ENCODE data around the gene ADGRG3. TPM values are rescaled to one million over a fixed set of nuclear protein-coding genes. Genes with fewer than 3 reads are reported as not detected.

Gene ADGRG3
- total and polyA plus RNA-seq, 9 of the 15 experiments (the other 6 are each of a cell fraction or from before 2014, with no cell fraction given) = 0.09 to 0.52 (median 0.14) TPM; not detected in 3

DNA sequence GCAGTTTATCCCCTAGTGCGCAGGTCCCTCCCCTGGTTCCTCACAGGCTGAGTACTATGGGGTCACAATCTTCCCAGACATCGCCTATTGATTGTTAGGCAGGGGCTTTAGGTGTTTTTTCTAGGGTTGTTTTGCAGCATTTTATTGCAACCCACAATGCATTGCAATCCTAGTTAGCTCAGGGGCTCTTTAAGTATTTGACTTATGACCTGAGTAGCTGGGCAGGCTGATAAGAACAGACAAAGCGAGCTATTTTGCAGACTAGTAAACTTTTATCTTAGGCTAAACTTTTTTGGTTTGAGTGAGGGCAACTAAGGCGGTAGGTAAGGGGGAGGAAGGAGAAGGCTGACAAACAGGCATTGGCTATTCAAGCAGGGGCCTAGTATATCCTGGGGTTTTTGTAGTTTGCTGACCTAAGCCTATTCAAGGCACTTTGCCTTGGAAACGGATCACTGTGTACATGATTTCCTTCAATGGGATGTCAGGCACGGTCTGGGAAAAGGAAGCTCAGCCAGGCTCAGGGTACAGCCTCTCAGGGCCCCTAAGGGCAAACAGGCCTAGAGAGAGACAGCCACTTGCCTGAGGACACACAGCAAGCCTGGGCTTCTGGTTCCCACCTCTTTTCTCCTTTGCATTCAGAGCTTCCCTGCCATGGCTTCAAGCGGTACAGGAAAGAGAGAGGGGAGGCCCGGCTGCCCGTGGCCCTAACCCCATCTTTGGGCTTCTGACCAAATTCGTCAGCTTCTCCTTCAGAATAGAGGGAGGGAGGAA is 32.9 kb downstream of the ADGRG3 start (continued):
- TF ChIP-seq, protein P1, sequence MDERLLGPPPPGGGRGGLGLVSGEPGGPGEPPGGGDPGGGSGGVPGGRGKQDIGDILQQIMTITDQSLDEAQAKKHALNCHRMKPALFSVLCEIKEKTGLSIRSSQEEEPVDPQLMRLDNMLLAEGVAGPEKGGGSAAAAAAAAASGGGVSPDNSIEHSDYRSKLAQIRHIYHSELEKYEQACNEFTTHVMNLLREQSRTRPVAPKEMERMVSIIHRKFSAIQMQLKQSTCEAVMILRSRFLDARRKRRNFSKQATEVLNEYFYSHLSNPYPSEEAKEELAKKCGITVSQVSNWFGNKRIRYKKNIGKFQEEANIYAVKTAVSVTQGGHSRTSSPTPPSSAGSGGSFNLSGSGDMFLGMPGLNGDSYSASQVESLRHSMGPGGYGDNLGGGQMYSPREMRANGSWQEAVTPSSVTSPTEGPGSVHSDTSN (CRISPR knock-in tag; IDR thresholded peaks at IDR 0.05; ENCODE audit: low read depth) = no peak
- TF ChIP-seq, protein P1 (tag; conservative IDR thresholded peaks at IDR 0.05; ENCODE audit: low read depth) = peak; percentile 43
- TF ChIP-seq LEF1 (IDR thresholded peaks at IDR 0.05) (peak; percentile 55; the same call in 1 of the 2 replicates), SPI1 (IDR thresholded peaks at IDR 0.05; ENCODE audit: borderline replicate concordance, low read depth, low read length) (no peak), ZNF696 (CRISPR knock-in tag; conservative IDR thresholded peaks at IDR 0.05) (no peak), EP300 (IDR thresholded peaks at IDR 0.05; ENCODE audit: low read length) (peak; percentile 61; the same call in 1 of the 2 replicates), KLF6 (CRISPR knock-in tag; IDR thresholded peaks at IDR 0.05; ENCODE audit: borderline replicate concordance) (no peak), ZNF644 (tag; IDR thresholded peaks at IDR 0.05; ENCODE audit: low read depth) (peak; percentile 56; the same call in 1 of the 2 replicates), ZNF316 (IDR thresholded peaks at IDR 0.05) (peak; percentile 82), KAT2B (IDR thresholded peaks at IDR 0.05; ENCODE audit: low read depth, low read length) (no peak), SUPT5H (IDR thresholded peaks at IDR 0.05) (no peak), MAFF (IDR thresholded peaks at IDR 0.05; ENCODE audit: low read length) (peak; percentile 45; the same call in 1 of the 2 replicates), CTBP1 (IDR thresholded peaks at IDR 0.05; ENCODE audit: borderline replicate concordance) (0 out of 2 replicates have a peak, but pooled peaks have one; percentile 13), ZNF551 (CRISPR knock-in tag; IDR thresholded peaks at IDR 0.05) (no peak)
- TF ChIP-seq, protein P2, sequence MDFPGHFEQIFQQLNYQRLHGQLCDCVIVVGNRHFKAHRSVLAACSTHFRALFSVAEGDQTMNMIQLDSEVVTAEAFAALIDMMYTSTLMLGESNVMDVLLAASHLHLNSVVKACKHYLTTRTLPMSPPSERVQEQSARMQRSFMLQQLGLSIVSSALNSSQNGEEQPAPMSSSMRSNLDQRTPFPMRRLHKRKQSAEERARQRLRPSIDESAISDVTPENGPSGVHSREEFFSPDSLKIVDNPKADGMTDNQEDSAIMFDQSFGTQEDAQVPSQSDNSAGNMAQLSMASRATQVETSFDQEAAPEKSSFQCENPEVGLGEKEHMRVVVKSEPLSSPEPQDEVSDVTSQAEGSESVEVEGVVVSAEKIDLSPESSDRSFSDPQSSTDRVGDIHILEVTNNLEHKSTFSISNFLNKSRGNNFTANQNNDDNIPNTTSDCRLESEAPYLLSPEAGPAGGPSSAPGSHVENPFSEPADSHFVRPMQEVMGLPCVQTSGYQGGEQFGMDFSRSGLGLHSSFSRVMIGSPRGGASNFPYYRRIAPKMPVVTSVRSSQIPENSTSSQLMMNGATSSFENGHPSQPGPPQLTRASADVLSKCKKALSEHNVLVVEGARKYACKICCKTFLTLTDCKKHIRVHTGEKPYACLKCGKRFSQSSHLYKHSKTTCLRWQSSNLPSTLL (IDR thresholded peaks at IDR 0.05) = no peak
- TF ChIP-seq, protein P3, sequence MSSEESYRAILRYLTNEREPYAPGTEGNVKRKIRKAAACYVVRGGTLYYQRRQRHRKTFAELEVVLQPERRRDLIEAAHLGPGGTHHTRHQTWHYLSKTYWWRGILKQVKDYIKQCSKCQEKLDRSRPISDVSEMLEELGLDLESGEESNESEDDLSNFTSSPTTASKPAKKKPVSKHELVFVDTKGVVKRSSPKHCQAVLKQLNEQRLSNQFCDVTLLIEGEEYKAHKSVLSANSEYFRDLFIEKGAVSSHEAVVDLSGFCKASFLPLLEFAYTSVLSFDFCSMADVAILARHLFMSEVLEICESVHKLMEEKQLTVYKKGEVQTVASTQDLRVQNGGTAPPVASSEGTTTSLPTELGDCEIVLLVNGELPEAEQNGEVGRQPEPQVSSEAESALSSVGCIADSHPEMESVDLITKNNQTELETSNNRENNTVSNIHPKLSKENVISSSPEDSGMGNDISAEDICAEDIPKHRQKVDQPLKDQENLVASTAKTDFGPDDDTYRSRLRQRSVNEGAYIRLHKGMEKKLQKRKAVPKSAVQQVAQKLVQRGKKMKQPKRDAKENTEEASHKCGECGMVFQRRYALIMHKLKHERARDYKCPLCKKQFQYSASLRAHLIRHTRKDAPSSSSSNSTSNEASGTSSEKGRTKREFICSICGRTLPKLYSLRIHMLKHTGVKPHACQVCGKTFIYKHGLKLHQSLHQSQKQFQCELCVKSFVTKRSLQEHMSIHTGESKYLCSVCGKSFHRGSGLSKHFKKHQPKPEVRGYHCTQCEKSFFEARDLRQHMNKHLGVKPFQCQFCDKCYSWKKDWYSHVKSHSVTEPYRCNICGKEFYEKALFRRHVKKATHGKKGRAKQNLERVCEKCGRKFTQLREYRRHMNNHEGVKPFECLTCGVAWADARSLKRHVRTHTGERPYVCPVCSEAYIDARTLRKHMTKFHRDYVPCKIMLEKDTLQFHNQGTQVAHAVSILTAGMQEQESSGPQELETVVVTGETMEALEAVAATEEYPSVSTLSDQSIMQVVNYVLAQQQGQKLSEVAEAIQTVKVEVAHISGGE (CRISPR knock-in tag; IDR thresholded peaks at IDR 0.05) = peak in 1 of 3 experiments; percentile 32; a peak in 1 of 6 replicates
- TF ChIP-seq, protein P4, sequence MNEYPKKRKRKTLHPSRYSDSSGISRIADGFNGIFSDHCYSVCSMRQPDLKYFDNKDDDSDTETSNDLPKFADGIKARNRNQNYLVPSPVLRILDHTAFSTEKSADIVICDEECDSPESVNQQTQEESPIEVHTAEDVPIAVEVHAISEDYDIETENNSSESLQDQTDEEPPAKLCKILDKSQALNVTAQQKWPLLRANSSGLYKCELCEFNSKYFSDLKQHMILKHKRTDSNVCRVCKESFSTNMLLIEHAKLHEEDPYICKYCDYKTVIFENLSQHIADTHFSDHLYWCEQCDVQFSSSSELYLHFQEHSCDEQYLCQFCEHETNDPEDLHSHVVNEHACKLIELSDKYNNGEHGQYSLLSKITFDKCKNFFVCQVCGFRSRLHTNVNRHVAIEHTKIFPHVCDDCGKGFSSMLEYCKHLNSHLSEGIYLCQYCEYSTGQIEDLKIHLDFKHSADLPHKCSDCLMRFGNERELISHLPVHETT (CRISPR knock-in tag; conservative IDR thresholded peaks at IDR 0.05 in 1 of 2, IDR thresholded peaks at IDR 0.05 in 1 of 2) = peak in 1 of 2 experiments; percentile 61; a peak in 1 of 4 replicates
